SK-N-MC (cell line): ENCODE data around the gene ZDHHC5.
"Not testable (repeated sequence)": the region's sequence is repeated elsewhere in the genome, so short reads cannot be mapped to it uniquely, and the experiment has no call there.

Experiments used
- DNase-seq: peaks from one replicate; pipeline ENCODE4 v3.0.0-alpha.2; 2011; ENCODE audit warnings: low read depth, low spot score
- H3K27ac ChIP-seq: fragments of 200-600 bp; sonication (generic); 2 replicates; pipeline ENCODE4 v1.5.1; 2016; ENCODE audit warnings: mixed run types
- H3K36me3 ChIP-seq: fragments of 200-600 bp; sonication (generic); 2 replicates; pipeline ENCODE4 v1.6.1; 2017; ENCODE audit warnings: antibody characterized with exemption, low read length, mixed read lengths; ENCODE audit not compliant: insufficient read depth
- H3K4me3 ChIP-seq: fragments of 200-600 bp; sonication (generic); 2 replicates; pipeline ENCODE4 v1.5.1; 2016
- H3K9ac ChIP-seq: fragments of 200-600 bp; sonication (generic); 2 replicates; pipeline ENCODE4 v1.8.0; 2017; ENCODE audit warnings: mixed run types, mixed read lengths; ENCODE audit not compliant: insufficient read length
- H3K9me3 ChIP-seq: fragments of 200-600 bp; sonication (generic); 2 replicates; pipeline ENCODE4 v1.6.1; 2017; ENCODE audit warnings: low read depth, mild to moderate bottlenecking, antibody characterized with exemption, low read length, moderate library complexity, mixed read lengths
- EZH2 ChIP-seq: fragments of 200-600 bp; sonication (generic); IDR thresholded peaks from one replicate; pipeline ENCODE4 v1.6.1; 2017; ENCODE audit warnings: antibody characterized with exemption
- FOXP2 ChIP-seq: optimal IDR thresholded peaks from 2 replicates; pipeline ENCODE3; 2011; ENCODE audit warnings: mild to moderate bottlenecking, moderate library complexity; ENCODE audit not compliant: insufficient read depth; ENCODE audit errors: extremely low read length, control extremely low read depth
- POLR2AphosphoS5 ChIP-seq: IDR thresholded peaks from 2 replicates; pipeline ENCODE4 v1.6.1; 2012; ENCODE audit warnings: mild to moderate bottlenecking, low read depth, low read length, borderline replicate concordance

ZDHHC5 gene

GRCh38 chr11:57704932-57705331 is 37.0 kb downstream of the ZDHHC5 start:
- H3K36me3 ChIP-seq = peaks cover 49% of the 10 kb centered on the region
- no peak for TF ChIP-seq EZH2
- TF ChIP-seq FOXP2 = no peak
- no peak for TF ChIP-seq POLR2AphosphoS5
- no peak overlapping the region for H3K4me3 ChIP-seq
- H3K27ac ChIP-seq = no peak overlapping the region
- no peaks in the 10 kb centered on the region for H3K9me3 ChIP-seq
- DNase-seq = no peak
- H3K9ac ChIP-seq = no peak overlapping the region

DNA sequence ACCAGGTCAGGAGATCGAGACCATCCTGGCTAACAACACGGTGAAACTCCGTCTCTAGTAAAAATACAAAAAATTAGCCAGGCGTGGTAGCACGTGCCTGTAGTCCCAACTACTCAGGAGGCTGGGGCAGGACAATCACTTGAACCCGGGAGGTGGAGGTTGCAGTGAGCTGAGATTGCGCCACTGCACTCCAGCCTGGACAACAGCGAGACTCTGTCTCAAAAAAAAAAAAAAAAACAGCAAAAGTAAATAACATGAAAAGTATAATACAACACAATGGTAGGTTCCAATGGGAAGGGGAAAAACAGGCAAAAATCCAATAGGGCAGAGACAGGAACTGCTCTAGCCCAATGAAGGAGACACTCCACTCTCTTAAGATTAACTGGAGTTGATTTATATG is 37.5 kb downstream of the ZDHHC5 start:
- not testable (repeated sequence) for DNase-seq, H3K4me3 ChIP-seq, H3K9ac ChIP-seq, H3K9me3 ChIP-seq, H3K27ac ChIP-seq
- peaks cover 46% of the 10 kb centered on the region for H3K36me3 ChIP-seq

DNA sequence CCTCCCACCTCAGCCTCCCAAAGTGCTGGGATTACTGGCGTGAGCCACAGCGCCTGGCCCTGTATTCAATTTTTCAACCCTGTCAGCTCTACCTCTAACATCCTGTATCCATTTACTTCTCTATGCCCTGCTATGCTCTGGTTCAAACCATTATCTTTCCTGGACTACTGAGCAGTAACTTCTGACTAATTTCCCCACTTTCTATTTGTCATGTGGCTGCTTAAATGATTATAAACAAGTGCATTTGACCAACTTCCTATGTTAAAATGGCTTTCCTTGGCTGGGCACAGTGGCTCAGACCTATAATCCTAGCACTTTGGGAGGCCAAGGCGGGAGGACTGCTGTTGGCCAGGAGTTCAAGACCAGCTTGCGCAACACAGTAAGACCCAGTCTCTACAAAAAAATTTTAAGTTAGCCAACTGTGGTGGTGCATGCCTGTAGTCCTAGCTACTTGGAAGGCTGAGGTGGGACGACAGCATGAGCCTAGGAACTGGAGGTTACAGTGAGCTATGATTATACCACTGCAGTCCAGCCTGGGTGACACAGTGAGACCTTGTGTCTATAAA is 42.0 kb downstream of the ZDHHC5 start:
- H3K9me3 ChIP-seq = no peaks in the 10 kb centered on the region
- DNase-seq = no peak
- H3K36me3 ChIP-seq = peaks cover 14% of the 10 kb centered on the region
- no peak overlapping the region for H3K9ac ChIP-seq
- no peak overlapping the region for H3K4me3 ChIP-seq
- no peak overlapping the region for H3K27ac ChIP-seq
- no peak for TF ChIP-seq FOXP2
- no peak for TF ChIP-seq POLR2AphosphoS5
- no peak for TF ChIP-seq EZH2

- Histone ChIP-seq H3K36me3 (peaks cover 13% of the 10 kb centered on the region), H3K9me3 (no peaks in the 10 kb centered on the region), H3K9ac (peak within 1 kb of the TSS; percentile 96), H3K27ac (peak within 1 kb of the TSS; percentile 87), H3K4me3 (peak within 1 kb of the TSS; percentile 92)
- no peak for DNase-seq
- TF ChIP-seq FOXP2 = no peak
- TF ChIP-seq POLR2AphosphoS5 = no peak; the same call in 1 of the 2 replicates
- no peak for TF ChIP-seq EZH2
These were observed 43.7 kb downstream of the ZDHHC5 start, which contains the start of gene MED19 for GRCh38 chr11:57711414-57712255. Gene MED19, minus strand, starts transcription at chr11:57712215. Its CDS starts 36 bp downstream, at chr11:57712179.

DNA sequence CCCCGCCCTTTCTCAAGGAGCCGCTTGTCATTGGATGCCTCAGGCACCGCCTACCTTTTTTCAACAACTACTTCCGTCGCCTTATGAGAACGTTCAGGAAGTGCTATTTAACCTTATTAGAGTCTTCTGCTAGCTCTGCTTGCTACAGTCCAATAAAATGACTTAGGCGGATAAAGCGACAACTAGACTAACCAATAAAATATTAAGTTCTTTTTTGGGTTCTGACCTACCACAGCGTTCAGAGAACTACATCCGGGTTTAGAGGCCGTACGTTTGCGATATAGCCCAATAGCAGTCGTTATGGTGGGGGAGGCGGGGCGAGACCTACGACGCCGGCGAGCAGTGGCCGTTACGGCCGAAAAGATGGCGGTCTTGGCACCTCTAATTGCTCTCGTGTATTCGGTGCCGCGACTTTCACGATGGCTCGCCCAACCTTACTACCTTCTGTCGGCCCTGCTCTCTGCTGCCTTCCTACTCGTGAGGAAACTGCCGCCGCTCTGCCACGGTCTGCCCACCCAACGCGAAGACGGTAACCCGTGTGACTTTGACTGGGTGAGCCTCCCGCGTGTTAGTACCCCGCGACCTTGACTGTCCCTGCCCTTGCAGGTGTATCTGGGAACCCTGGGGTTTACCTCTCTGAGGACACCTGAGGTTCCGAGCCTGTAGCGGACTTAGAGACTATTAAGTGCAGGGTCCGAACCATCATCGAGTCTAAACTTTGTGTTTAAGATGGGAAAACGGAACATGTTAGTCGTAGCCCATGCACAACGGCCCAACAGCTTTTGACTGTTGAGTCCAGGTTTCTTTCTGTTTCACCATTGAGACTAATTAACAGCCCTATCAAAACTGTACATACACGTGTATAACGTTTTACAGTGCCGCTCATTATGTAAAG is 44.6 kb downstream of the ZDHHC5 start, which contains the start of gene TMX2:
Gene TMX2, plus strand, starts transcription at position 338 of the 895 bp plus-strand sequence. Its CDS starts 26 bp downstream, at position 364.
- peaks cover 13% of the 10 kb centered on the region for H3K36me3 ChIP-seq
- DNase-seq = peak; percentile 99
- H3K9ac ChIP-seq = peak within 1 kb of the TSS; percentile 96
- TF ChIP-seq EZH2 (no peak), POLR2AphosphoS5 (peak; percentile 79), FOXP2 (no peak)
- peak within 1 kb of the TSS; percentile 92 for H3K4me3 ChIP-seq
- H3K27ac ChIP-seq = peak within 1 kb of the TSS; percentile 87
- no peaks in the 10 kb centered on the region for H3K9me3 ChIP-seq

DNA sequence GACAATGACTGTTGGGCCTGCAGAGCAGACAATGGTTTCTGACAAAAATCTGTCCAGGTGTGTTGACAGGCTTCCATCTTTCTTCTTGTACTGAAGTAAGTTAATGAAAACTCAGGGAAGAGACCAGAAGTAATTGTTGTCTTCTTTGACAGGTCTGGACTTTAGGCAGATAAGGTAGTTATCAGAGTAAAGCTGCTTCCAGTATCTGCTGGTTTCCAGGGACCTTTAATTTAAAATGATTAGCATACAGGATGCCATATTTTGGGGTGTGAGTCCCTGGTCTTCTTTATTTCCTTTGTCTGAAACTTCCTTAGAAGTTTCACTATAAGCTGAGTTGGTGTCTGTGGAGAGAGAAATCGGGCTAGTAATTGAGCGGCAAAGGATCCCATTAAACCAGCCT is 45.9 kb downstream of the ZDHHC5 start:
- Histone ChIP-seq H3K36me3 (peaks cover 12% of the 10 kb centered on the region), H3K4me3 (peak overlapping the region; percentile 92), H3K9me3 (no peaks in the 10 kb centered on the region), H3K9ac (peak overlapping the region; percentile 96), H3K27ac (no peak overlapping the region)
- DNase-seq = no peak
- TF ChIP-seq FOXP2 (no peak), POLR2AphosphoS5 (no peak), EZH2 (no peak)

- H3K4me3 ChIP-seq, H3K9ac ChIP-seq, H3K9me3 ChIP-seq, H3K27ac ChIP-seq, DNase-seq: not testable (repeated sequence)
- peaks cover 26% of the 10 kb centered on the region for H3K36me3 ChIP-seq
These were observed 48.8 kb downstream of the ZDHHC5 start for GRCh38 chr11:57716726-57717125.

DNA sequence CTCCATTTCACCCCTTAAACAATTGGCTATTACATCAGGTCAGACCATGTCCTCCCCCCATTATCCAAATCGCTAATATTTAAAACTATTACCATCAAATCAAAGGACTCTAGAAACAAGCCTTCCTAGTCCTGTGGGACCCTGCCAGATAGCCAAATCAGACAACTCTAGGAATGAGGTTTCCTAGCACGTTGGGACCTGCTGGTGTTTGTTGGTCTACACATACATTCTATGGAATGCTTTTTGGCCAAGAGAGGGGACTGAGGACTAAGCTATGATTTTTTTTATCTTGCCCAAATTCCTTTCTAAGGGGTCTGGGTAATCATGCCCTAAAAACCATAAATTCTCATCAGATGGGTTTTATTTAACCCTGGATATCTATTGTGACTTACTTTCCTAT is 59.3 kb downstream of the ZDHHC5 start:
- no peak overlapping the region for H3K9ac ChIP-seq
- H3K27ac ChIP-seq = no peak overlapping the region
- no peak overlapping the region for H3K4me3 ChIP-seq
- peaks cover 11% of the 10 kb centered on the region; the same call in 1 of the 2 replicates for H3K36me3 ChIP-seq
- no peaks in the 10 kb centered on the region for H3K9me3 ChIP-seq
- no peak for DNase-seq
- no peak for TF ChIP-seq POLR2AphosphoS5
- no peak for TF ChIP-seq EZH2
- no peak for TF ChIP-seq FOXP2
